ENCODE results near the gene IRX3.

DNA sequence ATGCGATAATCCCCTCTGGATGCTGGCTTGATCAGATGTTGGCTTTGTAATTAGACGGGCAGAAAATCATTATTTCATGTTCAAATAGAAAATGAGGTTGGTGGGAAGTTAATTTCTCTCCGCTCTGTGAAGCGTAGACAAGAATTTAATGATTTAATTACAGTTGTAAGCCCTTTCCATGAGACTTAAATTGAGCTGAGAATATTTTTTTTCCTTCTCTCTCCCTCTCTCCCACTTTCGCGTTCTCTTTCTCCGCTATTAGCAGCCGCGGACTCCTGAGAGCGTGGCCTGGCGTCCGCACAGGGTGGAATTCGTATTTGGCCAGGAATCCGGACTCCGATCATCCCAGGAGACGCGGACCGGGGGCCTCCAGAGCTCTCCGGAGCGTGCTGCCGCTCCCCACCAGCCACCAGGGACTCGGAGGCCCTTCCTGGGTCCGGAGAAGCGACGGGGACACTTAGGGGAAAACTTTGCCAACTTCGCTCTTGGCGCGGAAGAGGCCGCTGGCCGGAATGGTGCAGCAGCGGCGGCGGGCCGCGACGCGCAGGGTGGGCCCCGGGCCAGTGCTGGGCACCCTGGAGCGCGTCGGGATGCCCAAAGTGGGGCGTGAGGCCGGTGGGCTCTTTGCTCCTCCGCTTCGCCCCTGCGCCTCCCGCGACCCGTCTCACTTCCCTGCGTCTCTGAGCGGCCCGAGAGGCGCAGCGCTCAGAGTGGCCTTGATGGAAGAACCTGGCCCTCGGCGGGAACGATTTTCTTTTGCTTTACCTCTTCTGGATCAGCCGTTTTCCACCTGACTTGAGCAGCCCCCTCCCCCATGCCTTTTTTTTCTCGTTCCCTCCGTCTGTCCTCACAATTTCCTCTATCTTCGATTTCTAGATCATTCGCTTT lies 3.6 kb upstream of the IRX3 start:
- TF ChIP-seq EZH2 (IDR thresholded peaks at IDR 0.05; ENCODE audit: insufficient read depth, poor library complexity, severe bottlenecking) (no peak), EZH2phosphoT487 (IDR thresholded peaks at IDR 0.05; ENCODE audit: insufficient read depth, low read depth) (no peak)
